Fibroblast of skin of abdomen (primary cell): ENCODE measurements around the gene RNU1-3.
"Not testable (repeated sequence)": the region's sequence is repeated elsewhere in the genome, so short reads cannot be mapped to it uniquely, and the experiment has no call there.

ENCODE experiments used
- DNase-seq: peaks from one replicate; pipeline ENCODE4 v3.0.0-alpha.2; 2013

The RNU1-3 gene

DNA sequence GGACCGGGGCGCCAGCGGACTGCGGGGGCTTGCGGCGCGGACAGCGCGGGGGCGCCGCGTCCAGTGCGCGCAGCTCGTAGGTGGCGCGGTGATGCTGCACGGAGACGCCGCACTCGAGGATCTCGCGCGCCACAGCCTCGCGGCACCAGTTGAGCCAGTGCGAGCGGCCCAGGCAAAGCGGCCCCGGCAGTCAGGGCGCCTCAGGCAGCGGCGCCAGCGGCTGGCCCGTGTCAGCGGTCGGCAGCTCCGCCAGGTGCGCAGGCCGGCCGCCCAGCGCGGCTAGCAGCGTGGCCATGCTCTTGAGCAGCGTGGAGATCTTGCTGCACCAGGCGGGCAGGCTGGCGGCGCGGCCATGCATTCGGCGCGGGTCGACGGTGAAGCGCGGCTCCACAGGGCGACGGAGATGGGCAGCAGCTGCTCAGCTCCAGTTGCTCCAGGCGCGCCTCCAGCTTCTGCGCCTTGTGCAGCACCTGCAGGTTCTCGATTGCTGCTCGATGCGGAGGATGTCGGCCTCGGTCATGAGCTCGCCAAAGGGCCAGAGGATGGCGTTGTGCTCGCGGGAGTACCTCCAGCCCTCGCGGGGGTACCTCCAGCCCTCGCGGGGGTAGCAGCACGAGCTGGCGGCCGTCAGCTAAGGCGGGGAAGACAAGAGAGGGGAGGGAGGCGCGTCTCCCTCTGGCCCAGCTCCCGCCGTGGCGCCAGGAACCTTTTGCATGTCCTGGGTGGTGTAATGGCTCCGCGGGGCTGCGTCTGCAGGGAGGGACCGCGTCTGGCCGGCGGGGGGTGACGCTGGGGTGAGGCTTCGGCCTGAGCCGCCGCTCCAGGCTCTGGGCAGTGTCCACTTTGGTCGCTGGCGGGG lies 26.9 kb upstream of the RNU1-3 start:
- DNase-seq, result not testable (repeated sequence)

DNA sequence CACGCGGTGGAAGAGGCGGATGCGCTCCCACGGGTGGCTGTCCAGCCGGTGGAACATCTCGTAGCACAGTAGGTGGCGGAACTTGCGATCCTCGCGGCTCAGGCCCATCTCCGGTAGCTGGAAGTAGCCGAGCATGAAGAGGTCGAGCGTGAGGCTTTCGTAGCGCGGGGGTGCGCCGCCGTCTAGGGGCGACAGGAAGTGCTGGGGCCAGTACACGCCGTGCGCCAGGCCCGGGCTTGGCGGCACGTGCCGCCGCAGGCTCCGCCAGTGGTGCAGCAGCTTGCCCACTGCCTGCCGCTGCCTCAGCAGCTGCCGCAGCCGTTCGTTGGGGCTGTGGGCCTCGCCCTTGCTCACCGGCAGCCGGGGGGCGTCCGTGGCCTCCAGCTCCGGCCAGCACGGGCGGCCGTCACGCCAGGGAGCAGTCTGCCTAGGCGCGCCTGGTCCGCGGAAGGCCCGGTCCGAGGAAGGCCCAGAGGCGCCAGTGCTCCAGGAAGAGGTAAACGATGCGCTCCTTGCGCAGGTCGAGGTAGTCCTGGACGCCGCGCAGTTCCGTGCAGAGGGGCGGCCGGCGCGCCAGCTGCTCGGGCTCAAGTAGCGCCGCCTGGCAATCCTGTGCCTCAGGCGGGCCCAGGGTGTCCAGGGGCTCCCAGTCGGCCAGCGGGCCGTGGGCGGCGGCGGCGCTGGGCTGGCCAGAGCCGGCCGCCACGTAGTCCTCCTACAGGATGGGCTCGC lies 26.1 kb upstream of the RNU1-3 start:
- not testable (repeated sequence) for DNase-seq

DNA sequence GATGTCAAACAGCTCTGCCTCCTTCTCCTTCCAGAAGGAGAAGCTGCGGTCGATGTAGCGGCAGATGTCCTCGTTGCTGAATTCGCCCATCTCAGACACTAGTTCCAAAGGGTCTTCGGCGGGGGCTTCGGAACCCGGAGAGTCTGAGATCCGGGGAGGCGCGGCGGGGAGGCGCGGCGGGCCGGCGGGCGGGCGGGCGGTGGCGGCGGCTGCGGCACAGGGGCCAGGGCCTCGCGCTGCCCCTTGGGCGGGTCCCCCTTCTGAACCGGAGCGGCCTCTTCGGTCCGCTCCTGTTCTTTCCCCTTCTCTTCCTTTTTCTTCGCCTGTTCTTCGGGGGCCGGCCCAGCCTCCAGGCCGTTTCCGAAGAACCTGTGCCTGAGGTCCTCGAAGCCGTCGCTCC lies 25.5 kb upstream of the RNU1-3 start:
- not testable (repeated sequence) for DNase-seq

GRCh38 chr1:16690971-16691682 lies 24.4 kb upstream of the RNU1-3 start:
- DNase-seq, result not testable (repeated sequence)

GRCh38 chr1:16687132-16687800 lies 20.5 kb upstream of the RNU1-3 start:
- DNase-seq, result not testable (repeated sequence)

GRCh38 chr1:16685445-16686371 lies 19.0 kb upstream of the RNU1-3 start:
- DNase-seq, result not testable (repeated sequence)

DNA sequence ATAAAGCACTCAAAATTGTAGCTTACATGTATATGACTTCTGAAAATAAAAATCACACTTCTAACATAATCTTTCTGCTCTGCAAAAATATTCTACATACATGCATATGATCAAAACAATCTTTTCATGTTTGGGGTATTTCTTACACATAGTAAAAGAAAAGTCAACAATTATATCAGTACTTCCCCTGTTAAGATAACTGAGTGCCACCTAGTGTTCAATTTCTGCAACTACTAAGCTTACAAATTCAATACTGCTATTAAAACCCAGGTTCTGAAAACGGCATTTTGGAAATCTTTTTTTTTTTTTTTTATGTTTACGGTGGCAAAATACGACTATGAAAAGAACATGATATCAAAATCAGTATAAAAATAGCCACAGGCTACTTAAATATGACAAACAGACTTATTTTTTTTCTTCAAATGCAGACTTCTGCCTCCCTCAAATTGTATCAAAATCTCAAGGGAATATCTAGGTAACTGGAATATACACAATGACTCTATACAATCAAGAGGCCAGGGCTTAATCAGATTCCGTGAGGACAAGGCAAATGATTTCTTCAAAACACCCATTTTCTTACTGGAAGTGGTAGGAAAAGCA lies 18.1 kb upstream of the RNU1-3 start:
- not testable (repeated sequence) for DNase-seq

DNA sequence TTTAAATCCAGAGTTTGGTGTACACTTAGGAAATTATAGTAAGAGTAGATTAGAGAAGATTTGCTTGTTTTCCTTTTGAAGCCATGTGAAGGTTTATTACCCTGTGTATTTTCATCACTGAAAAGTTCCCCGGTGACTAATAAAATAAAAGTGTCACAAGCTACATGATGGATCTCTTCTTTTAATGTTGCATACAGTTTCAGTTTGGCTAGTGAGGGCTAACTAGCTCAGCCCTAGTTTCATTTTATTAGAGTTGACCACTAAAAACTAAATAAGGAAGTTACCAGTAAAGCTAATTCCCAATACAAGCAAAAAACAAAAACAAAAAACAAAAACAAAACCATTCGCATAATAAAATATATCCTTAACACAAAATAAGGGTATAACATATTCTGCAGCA lies 17.4 kb upstream of the RNU1-3 start:
- DNase-seq, result not testable (repeated sequence)

DNA sequence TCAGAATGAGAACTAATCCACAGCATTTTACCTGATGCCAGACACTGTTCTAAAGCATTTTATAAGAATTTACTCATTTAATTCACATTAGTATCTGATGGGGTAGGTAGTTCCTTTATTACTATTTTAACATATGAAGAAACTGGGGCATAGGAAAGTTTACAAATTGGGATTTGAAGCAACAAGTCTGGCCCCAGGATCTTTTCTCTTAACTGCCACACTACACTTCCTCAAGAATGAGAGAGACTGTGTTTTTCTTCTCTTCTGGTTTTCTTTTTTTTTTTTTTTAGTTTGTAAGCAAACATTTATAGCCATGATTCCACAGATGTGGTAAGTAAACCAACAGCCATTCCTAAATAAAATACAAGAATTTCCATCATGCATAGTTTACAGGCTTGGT lies 16.1 kb upstream of the RNU1-3 start:
- DNase-seq, result not testable (repeated sequence)

DNA sequence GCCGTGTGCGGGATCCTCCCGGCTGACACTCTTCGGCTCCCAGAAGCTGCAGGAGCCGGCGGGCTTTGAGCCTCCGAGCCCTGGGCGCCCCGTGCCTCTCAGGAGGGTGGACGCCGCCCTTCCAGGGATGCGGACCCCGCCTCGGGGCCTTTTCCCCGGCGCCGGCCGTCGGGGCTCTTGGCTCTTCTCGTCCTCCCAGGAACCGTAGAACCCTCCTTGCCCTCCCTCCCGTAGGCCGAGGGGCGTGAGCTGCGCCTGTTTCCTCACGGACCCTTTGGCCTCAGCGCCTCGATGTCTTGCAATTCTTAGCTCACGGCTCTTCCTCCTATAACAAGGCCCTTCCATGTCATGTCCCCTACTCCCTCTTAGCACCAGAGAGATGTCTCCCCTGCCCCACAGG lies 13.6 kb upstream of the RNU1-3 start:
- not testable (repeated sequence) for DNase-seq

- peak; percentile 39 for DNase-seq
Measured at GRCh38 chr1:16677552-16678431, 11.0 kb upstream of the RNU1-3 start.

- DNase-seq, result not testable (repeated sequence)
Measured at GRCh38 chr1:16676661-16677523, 10.1 kb upstream of the RNU1-3 start.

- not testable (repeated sequence) for DNase-seq
Measured at GRCh38 chr1:16675118-16675510, 8.4 kb upstream of the RNU1-3 start.

DNA sequence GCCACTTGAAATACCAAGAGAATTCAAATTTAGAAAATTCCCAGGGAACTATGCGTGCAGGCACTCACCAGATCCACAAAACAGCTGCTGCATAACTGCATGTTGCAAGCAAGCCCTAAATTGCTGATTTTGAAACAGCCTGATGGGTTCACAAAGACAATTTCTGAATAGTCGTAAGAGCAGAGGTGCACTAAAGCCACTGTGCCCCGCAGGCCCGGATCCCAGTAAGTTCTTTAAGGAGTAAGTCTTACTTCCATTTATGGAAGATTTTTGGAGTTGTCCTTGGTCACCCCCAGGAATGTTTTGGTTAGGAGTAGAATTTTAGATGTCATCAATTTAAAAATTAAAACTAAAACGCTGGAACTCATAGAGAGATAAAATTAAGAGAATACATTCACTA lies 7.2 kb upstream of the RNU1-3 start:
- not testable (repeated sequence) for DNase-seq

- not testable (repeated sequence) for DNase-seq
Measured at GRCh38 chr1:16665836-16666235, 912 bp downstream of the RNU1-3 start.

DNA sequence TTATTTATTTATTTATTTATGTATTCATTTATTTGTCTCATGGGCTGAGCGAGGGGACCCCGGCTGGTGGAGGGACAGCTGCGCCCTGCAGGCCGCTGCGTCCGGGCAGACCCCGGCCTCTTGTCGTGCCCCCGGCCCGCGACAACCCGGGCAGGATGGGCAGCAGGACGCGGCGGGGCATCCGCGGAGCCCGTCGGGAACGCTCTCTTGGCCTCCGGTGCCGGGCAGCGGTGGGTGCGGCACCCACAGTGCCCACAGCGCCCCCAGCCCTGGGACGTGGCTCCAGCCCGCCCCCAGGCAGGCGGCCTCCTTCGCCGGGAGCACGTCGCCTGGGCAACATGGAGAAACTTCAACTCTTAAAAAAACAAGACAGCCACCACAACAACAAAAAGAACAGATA lies 8.5 kb downstream of the RNU1-3 start:
- not testable (repeated sequence) for DNase-seq

GRCh38 chr1:16656981-16657683 lies 9.6 kb downstream of the RNU1-3 start:
- DNase-seq, result not testable (repeated sequence)

DNA sequence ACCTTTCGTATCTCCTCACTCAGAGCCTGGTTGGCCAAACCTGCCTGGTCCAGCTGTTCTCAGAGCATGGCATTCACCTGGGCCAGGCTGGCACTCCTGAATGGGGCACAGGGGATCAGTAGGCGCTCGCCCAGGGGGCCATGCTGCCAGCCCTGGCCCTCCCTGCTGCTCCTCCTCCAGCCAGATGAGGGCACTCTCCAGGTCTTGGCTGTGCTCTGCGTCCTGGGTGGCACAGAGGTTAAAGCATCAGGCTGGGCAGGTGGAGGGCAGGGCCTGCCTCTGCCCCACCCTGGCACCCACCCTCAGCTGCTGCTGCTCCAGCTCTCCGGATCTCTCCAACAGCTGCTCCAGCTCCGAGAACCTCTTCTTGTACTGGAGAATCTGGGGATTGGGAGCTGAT lies 10.2 kb downstream of the RNU1-3 start:
- not testable (repeated sequence) for DNase-seq
